Measurements from ENCODE around the gene CYS1.
"Not testable (repeated sequence)": the region's sequence is repeated elsewhere in the genome, so short reads cannot be mapped to it uniquely, and the experiment has no call there.

Gene CYS1

GRCh38 chr2:10045561-10046355, 34.5 kb downstream of the CYS1 start:
- no peak for DNase-seq

- peak in 1 of 2 donors; percentile 76 for DNase-seq
Measured at GRCh38 chr2:10043906-10044601, 36.2 kb downstream of the CYS1 start.

- peak in 1 of 2 donors; percentile 51 for DNase-seq
Measured at GRCh38 chr2:10043256-10043905, 36.8 kb downstream of the CYS1 start, which contains the start of gene KLF11. KLF11 (plus strand) TSS chr2:10043550; CDS start chr2:10043717, 167 bp downstream.

GRCh38 chr2:10042301-10043161, 37.7 kb downstream of the CYS1 start:
- peak in 1 of 2 donors; percentile 59 for DNase-seq

GRCh38 chr2:10041711-10042110, 38.5 kb downstream of the CYS1 start:
- DNase-seq, result no peak

- no peak for DNase-seq
Measured at GRCh38 chr2:10039658-10040410, 40.4 kb downstream of the CYS1 start.

GRCh38 chr2:10038716-10039115, 41.5 kb downstream of the CYS1 start:
- DNase-seq, result no peak

DNA sequence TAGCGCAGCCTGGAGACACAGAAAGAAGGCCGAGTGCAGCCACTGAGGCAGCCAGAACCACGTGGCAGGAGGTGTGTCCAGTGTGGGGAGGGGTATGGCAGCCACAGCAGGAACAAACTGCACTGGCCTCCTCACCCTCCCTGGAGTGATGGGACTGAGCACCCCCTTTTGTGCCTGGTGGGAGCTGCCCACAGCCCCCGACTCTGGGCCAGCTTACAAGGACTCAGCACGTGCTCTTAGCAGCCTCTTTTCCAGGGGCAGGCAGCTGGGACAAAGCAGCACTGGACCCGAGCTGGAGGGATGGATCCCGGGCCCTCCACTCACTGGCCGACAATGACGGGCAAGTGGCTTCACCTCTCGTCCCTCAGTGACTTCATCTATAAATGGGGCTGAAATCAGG, 42.1 kb downstream of the CYS1 start:
- DNase-seq, result no peak

GRCh38 chr2:10036095-10036884, 43.9 kb downstream of the CYS1 start:
- peak; percentile 58 to 74 for DNase-seq

DNA sequence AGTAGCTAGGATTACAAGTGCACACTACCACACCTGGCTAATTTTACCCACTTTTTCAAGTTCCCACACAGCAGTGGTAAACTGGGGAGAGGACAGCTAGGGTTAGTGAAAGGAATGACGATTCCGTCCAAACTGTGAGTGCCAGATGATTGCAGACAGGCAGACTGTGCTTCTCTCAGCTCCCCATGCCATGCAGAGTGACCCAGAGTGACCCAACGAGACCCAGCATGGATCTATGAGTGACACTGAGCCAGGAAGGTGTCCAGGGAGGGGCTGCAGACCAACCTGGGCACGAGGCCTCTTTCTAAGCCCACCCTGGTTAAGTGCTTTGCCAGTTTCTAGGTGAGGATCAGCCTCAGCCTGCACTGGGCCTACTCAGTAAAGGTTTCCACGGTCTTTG, 44.6 kb downstream of the CYS1 start:
- DNase-seq, result no peak

GRCh38 chr2:10035053-10035422, 45.2 kb downstream of the CYS1 start:
- DNase-seq, result no peak

DNA sequence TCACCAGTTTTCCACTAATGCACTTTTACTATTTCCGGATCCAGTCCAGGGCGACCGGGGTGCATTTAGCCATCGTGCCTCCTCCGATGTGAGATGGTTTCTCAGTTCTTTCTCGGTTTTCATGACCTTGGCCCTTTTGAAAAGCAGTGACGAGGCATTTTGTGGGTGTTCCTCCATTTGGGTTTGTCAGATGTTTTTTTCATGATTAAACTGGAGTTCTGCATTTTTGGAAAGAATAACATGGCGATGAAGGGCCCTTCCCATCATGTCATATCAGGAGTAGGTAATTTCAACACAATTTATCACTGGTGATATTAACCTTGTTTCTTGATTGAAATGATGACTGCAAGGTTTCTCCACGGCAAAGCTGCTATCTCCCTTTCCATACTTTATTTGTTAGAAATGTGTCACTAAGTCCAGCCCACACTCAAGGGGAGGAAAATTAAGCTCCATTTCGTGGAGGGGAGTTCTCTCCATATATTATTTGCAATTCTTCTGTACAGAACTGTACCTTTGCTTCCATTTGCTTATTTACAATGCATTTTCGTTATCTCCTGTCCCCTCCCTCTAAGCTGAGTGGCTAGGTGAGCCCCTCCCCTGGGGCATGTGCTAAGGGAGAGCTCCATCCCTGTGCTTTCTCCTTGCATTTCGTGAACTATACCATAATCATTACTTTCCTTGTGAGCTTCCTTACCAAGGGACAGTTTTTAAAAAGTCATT, 45.7 kb downstream of the CYS1 start:
- DNase-seq, result no peak

GRCh38 chr2:10033251-10034006, 46.8 kb downstream of the CYS1 start:
- no peak for DNase-seq

GRCh38 chr2:10032746-10033105, 47.5 kb downstream of the CYS1 start:
- no peak for DNase-seq

DNA sequence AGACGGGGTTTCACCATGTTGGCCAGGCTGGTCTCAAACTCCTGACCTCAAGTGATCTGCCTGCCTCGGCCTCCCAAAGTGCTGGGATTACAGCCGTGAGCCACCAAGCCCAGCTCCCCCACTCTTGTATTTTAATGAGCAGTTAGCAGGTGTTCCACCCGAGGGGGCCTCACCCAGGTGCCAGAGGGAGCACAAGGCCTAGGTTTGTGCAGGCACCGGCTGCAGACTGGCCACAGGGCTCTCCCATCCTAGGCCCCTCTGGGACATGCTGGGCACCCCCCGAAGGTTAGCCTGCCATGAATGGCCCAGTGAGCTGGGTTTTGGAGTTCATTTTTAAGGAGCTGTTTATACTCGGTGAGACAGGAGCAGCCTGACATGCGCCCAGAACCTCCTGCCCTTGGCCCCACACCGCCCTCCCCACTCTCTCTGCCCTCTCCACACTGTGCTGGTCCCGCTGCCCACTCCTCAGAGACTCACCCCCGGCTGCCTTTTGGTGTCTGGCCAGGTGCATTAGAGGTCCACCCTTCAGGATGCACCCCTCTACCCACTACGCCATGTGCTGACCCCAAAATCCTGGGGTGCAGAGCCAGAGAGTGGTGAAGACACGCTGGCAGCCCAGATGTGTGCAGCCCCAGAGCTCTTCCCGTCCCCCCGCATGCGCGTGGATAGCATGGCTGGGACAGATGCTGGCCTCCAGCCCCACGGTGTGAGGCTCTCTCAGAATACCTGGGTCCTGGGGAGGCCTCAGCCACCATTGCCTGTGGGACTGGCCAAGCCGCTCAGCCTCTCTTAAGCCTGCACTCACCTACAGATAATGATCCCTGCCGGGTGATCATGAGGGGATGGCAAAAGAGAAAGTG, 48.1 kb downstream of the CYS1 start:
- no peak for DNase-seq

DNA sequence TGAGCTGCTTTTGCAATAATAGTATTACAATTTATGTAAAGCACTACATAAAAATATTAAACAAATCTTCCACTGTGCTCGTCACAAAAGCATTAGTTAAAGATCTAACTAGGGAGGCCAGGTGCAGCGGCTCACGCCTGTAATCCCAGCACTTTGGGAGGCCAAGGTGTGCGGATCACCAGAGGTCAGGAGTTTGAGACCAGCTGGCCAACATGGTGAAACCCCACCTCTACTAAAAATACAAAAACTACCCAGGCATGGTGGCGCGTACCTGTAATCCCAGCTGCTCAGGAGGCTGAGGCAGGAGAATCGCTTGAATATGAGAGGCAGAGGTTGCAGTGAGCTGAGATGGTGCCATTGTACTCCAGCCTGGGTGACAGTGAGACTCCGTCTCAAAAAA, 49.4 kb downstream of the CYS1 start:
- not testable (repeated sequence) for DNase-seq

- DNase-seq, result no peak
Measured at GRCh38 chr2:10030311-10030736, 49.9 kb downstream of the CYS1 start.

DNA sequence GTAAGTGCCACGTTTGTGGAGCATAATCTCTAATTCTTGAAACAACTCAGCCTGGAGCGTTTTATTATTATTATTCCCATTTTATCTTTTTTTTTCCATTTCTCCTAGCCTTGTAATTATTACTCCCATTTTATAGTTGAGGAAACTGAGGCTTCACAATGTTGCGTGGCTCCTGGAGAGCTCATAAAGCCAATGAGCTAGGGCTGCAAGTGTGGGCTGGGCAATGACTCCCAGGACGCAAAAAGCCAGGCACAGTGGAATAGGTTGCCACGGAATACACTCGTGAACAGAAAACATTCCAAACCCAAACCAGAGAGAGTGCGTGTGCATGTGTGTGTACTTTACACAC, 50.4 kb downstream of the CYS1 start:
- DNase-seq, result no peak

Measured in bone marrow (tissue), 2 donors.